ENCODE data around the gene ATP5MC3. TPM values are rescaled to one million over a fixed set of nuclear protein-coding genes. Genes with fewer than 3 reads are reported as not detected.

ATP5MC3 gene
- polyA plus RNA-seq, 1 donor from 2014 or later, result 303 TPM

GRCh38 chr2:175188761-175189160 is 7.3 kb upstream of the ATP5MC3 start:
- no peaks in the 10 kb centered on the region for H3K27me3 ChIP-seq (ENCODE audit: insufficient read depth, low read depth, low read length)
- no peak overlapping the region for H3K9ac ChIP-seq (ENCODE audit: low read length)
- TF ChIP-seq RAD21 (conservative IDR thresholded peaks at IDR 0.05) (no peak), REST (IDR thresholded peaks at IDR 0.05; ENCODE audit: borderline replicate concordance) (no peak), POLR2AphosphoS5 (IDR thresholded peaks at IDR 0.05) (no peak), EP300 (conservative IDR thresholded peaks at IDR 0.05; ENCODE audit: poor library complexity, severe bottlenecking) (no peak), MXI1 (conservative IDR thresholded peaks at IDR 0.05; ENCODE audit: poor library complexity, severe bottlenecking) (no peak), SMC3 (conservative IDR thresholded peaks at IDR 0.05; ENCODE audit: poor library complexity) (no peak), TAF1 (IDR thresholded peaks at IDR 0.05; ENCODE audit: low read depth) (no peak), EZH2 (IDR thresholded peaks at IDR 0.05; ENCODE audit: borderline replicate concordance, insufficient read depth, low read length, poor library complexity, severe bottlenecking) (no peak), CTCF (IDR thresholded peaks at IDR 0.05; ENCODE audit: poor library complexity, severe bottlenecking) (no peak)
- H3K4me3 ChIP-seq (ENCODE audit: low read length), result no peak overlapping the region
- H3K36me3 ChIP-seq (ENCODE audit: insufficient read depth, low read length), result no peaks in the 10 kb centered on the region
- no peaks in the 10 kb centered on the region for H3K9me3 ChIP-seq (ENCODE audit: low read length)
- H4K20me1 ChIP-seq (ENCODE audit: insufficient read depth), result no peaks in the 10 kb centered on the region
- no peaks in the 10 kb centered on the region for H3K79me2 ChIP-seq (replicated peaks; ENCODE audit: insufficient read depth, low read length)
- H3F3A ChIP-seq (ENCODE audit: insufficient read depth, low read length, poor library complexity, severe bottlenecking), result no peaks in the 10 kb centered on the region
- H3K9me2 ChIP-seq (ENCODE audit: insufficient read depth, low read length), result no peaks in the 10 kb centered on the region
- no peak overlapping the region for H2AFZ ChIP-seq (ENCODE audit: low read depth, low read length)
- H3K27ac ChIP-seq (ENCODE audit: low read length), result no peak overlapping the region
- H3K4me2 ChIP-seq (ENCODE audit: low read length), result no peak overlapping the region

- TF ChIP-seq SMC3 (conservative IDR thresholded peaks at IDR 0.05; ENCODE audit: poor library complexity) (no peak), TAF1 (IDR thresholded peaks at IDR 0.05; ENCODE audit: low read depth) (no peak), MXI1 (conservative IDR thresholded peaks at IDR 0.05; ENCODE audit: poor library complexity, severe bottlenecking) (no peak), EP300 (conservative IDR thresholded peaks at IDR 0.05; ENCODE audit: poor library complexity, severe bottlenecking) (no peak), CTCF (IDR thresholded peaks at IDR 0.05; ENCODE audit: poor library complexity, severe bottlenecking) (no peak), RAD21 (conservative IDR thresholded peaks at IDR 0.05) (no peak), EZH2 (IDR thresholded peaks at IDR 0.05; ENCODE audit: borderline replicate concordance, insufficient read depth, low read length, poor library complexity, severe bottlenecking) (no peak), REST (IDR thresholded peaks at IDR 0.05; ENCODE audit: borderline replicate concordance) (no peak), POLR2AphosphoS5 (IDR thresholded peaks at IDR 0.05) (no peak)
- no peaks in the 10 kb centered on the region for H3K9me2 ChIP-seq (ENCODE audit: insufficient read depth, low read length)
- H3K79me2 ChIP-seq (replicated peaks; ENCODE audit: insufficient read depth, low read length), result no peaks in the 10 kb centered on the region
- no peaks in the 10 kb centered on the region for H3K27me3 ChIP-seq (ENCODE audit: insufficient read depth, low read depth, low read length)
- no peaks in the 10 kb centered on the region for H3K36me3 ChIP-seq (ENCODE audit: insufficient read depth, low read length)
- no peak overlapping the region for H3K4me2 ChIP-seq (ENCODE audit: low read length)
- H3K9ac ChIP-seq (ENCODE audit: low read length), result no peak overlapping the region
- H4K20me1 ChIP-seq (ENCODE audit: insufficient read depth), result no peaks in the 10 kb centered on the region
- no peak overlapping the region for H2AFZ ChIP-seq (ENCODE audit: low read depth, low read length)
- no peaks in the 10 kb centered on the region for H3K9me3 ChIP-seq (ENCODE audit: low read length)
- H3F3A ChIP-seq (ENCODE audit: insufficient read depth, low read length, poor library complexity, severe bottlenecking), result no peaks in the 10 kb centered on the region
- H3K4me3 ChIP-seq (ENCODE audit: low read length), result no peak overlapping the region
- H3K27ac ChIP-seq (ENCODE audit: low read length), result no peak overlapping the region
Measured at GRCh38 chr2:175187378-175187777, 5.9 kb upstream of the ATP5MC3 start.
